HG02973 (cell line): Measurements from ENCODE around the gene DPP3.
"Not testable (repeated sequence)": the region's sequence is repeated elsewhere in the genome, so short reads cannot be mapped to it uniquely, and the experiment has no call there.

Source experiments
- ATAC-seq: cut with Tn5 transposase; IDR thresholded peaks from one replicate; pipeline ENCODE4 v1.9.1; 2021; ENCODE audit warnings: moderate library complexity; ENCODE audit not compliant: unreplicated experiment

DPP3 gene

GRCh38 chr11:66480117-66480938 is at the start of gene DPP3:
Gene DPP3 (plus strand): TSS chr11:66480434. CDS start chr11:66482201, 1,767 bp downstream.
- peak; percentile 75 for ATAC-seq

- ATAC-seq = not testable (repeated sequence)
Measured at GRCh38 chr11:66431287-66431686, 48.9 kb upstream of the DPP3 start.

GRCh38 chr11:66431871-66432329 is 48.3 kb upstream of the DPP3 start:
- ATAC-seq = not testable (repeated sequence)

- no peak for ATAC-seq
Measured at GRCh38 chr11:66432597-66432996, 47.6 kb upstream of the DPP3 start.

GRCh38 chr11:66437979-66438503 is 42.2 kb upstream of the DPP3 start:
- ATAC-seq = no peak

- ATAC-seq = peak; percentile 87
Measured at GRCh38 chr11:66438504-66439466, 41.4 kb upstream of the DPP3 start, which contains the start of gene MRPL11. Gene MRPL11 (minus strand): TSS chr11:66438848. CDS start chr11:66438754, 94 bp downstream.

GRCh38 chr11:66440101-66440939 is 39.9 kb upstream of the DPP3 start:
- ATAC-seq = not testable (repeated sequence)

- ATAC-seq = not testable (repeated sequence)
Measured at GRCh38 chr11:66440940-66441282, 39.3 kb upstream of the DPP3 start.

- no peak for ATAC-seq
Measured at GRCh38 chr11:66443602-66444001, 36.6 kb upstream of the DPP3 start.

GRCh38 chr11:66447012-66447411 is 33.2 kb upstream of the DPP3 start:
- ATAC-seq = no peak

- ATAC-seq = no peak
Measured at GRCh38 chr11:66448523-66448922, 31.7 kb upstream of the DPP3 start.

GRCh38 chr11:66450560-66450959 is 29.7 kb upstream of the DPP3 start:
- no peak for ATAC-seq

- no peak for ATAC-seq
Measured at GRCh38 chr11:66451663-66452062, 28.6 kb upstream of the DPP3 start.

GRCh38 chr11:66454247-66454646 is 26.0 kb upstream of the DPP3 start:
- ATAC-seq = no peak

GRCh38 chr11:66454828-66455227 is 25.4 kb upstream of the DPP3 start:
- ATAC-seq = no peak

GRCh38 chr11:66457826-66458225 is 22.4 kb upstream of the DPP3 start:
- ATAC-seq = no peak

- no peak for ATAC-seq
Measured at GRCh38 chr11:66459138-66459778, 21.0 kb upstream of the DPP3 start.

GRCh38 chr11:66462010-66462409 is 18.2 kb upstream of the DPP3 start:
- ATAC-seq = no peak

GRCh38 chr11:66462911-66463310 is 17.3 kb upstream of the DPP3 start:
- no peak for ATAC-seq

GRCh38 chr11:66464116-66464515 is 16.1 kb upstream of the DPP3 start:
- ATAC-seq = not testable (repeated sequence)
